ENCODE data around the gene CXXC5.

Gene CXXC5

DNA sequence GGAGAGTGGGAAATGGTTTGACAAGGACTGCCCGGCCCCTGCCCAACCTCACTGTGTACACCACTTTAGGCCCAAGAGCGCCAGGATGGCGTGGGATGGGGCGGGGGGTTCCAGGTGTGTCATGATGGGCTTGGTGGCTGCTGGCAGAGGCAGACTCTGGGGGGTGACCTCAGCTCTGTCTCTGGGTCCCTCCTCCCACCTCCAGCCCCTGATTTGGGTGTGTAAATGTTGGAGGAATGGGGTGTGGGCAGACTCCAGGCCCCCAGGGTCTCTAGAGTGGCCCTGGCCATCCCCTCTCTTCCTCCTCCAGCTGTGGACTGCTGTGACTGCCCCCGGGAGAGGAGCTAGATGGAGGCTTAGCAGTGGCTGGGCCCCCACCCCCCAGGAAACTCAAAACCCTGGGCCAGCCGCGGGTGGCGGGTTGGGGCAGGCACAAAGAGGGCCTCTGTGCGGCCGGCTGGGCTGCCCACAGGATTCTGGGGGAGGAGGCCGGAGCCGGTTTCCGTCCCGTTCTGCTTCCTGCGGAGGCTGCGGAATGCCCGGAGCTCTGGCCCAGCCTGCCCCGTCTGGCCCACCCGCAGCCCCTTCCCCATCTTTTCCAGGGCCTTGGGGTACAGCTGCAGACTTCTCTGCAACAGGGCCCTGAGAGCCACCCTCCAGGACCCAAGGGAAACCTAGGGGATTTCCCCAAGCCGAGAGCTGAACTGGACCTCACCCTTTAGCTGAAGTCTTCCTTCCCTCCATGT lies 23.1 kb downstream of the CXXC5 start:
- H3K27ac ChIP-seq (ENCODE audit: low read length), result peak overlapping the region; percentile 94

DNA sequence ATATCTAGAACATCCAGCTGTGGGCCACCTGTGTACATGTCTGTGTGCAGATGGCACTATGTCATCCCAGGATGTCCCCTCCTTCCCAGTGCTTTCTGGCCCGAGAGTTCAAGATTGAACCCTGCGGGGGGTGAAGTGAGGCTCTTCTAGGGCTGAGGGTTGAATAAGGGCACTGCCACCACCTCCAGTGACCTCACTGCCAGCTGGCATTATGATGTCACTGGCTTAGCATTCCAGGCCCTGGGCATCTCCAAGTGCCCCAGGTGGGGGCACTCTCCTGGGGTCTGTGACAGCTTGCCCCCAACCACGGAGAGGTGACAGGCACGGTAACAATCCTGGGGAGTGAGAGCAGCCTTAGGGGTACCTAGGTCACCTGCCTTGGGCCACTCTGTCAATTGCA lies 27.1 kb downstream of the CXXC5 start:
- Histone ChIP-seq H3K36me3 (ENCODE audit: insufficient read depth, low read length) (peaks cover 8% of the 10 kb centered on the region), H4K20me1 (ENCODE audit: insufficient read depth, low read length) (peaks cover 28% of the 10 kb centered on the region), H3K4me3 (ENCODE audit: low read depth in 1 of 2, low read length in 2 of 2) (no peak overlapping the region), H3K27me3 (ENCODE audit: insufficient read depth, low read length, poor library complexity) (no peaks in the 10 kb centered on the region), H3K9ac (ENCODE audit: low read depth, low read length) (no peak overlapping the region), H2AFZ (ENCODE audit: low read depth, low read length) (no peak overlapping the region), H3K4me1 (ENCODE audit: insufficient read depth, low read length) (peaks cover 31% of the 10 kb centered on the region), H3K79me2 (ENCODE audit: insufficient read depth, low read length) (peaks cover 87% of the 10 kb centered on the region), H3K4me2 (ENCODE audit: insufficient read depth, low read length) (no peak overlapping the region), H3K9me3 (ENCODE audit: insufficient read depth, low read length, severe bottlenecking) (no peaks in the 10 kb centered on the region), H3K27ac (ENCODE audit: low read length) (peak overlapping the region; percentile 54)
- no peak for ATAC-seq (ENCODE audit: insufficient read depth, low read depth)
- no peak for DNase-seq
- TF ChIP-seq EZH2 (IDR thresholded peaks at IDR 0.05; ENCODE audit: borderline replicate concordance, low read depth, low read length, severe bottlenecking), result no peak
- TF ChIP-seq, protein P1, sequence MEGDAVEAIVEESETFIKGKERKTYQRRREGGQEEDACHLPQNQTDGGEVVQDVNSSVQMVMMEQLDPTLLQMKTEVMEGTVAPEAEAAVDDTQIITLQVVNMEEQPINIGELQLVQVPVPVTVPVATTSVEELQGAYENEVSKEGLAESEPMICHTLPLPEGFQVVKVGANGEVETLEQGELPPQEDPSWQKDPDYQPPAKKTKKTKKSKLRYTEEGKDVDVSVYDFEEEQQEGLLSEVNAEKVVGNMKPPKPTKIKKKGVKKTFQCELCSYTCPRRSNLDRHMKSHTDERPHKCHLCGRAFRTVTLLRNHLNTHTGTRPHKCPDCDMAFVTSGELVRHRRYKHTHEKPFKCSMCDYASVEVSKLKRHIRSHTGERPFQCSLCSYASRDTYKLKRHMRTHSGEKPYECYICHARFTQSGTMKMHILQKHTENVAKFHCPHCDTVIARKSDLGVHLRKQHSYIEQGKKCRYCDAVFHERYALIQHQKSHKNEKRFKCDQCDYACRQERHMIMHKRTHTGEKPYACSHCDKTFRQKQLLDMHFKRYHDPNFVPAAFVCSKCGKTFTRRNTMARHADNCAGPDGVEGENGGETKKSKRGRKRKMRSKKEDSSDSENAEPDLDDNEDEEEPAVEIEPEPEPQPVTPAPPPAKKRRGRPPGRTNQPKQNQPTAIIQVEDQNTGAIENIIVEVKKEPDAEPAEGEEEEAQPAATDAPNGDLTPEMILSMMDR (IDR thresholded peaks at IDR 0.05; ENCODE audit: borderline replicate concordance, extremely low read depth, low read length, poor library complexity, severe bottlenecking), result no peak

More for the DNA sequence above, 23.1 kb downstream of the CXXC5 start:
- H3K4me1 ChIP-seq (ENCODE audit: insufficient read depth, low read length), result peaks cover 70% of the 10 kb centered on the region
- no peak for TF ChIP-seq EZH2 (IDR thresholded peaks at IDR 0.05; ENCODE audit: borderline replicate concordance, low read depth, low read length, severe bottlenecking)
- TF ChIP-seq, protein P1 (IDR thresholded peaks at IDR 0.05; ENCODE audit: borderline replicate concordance, extremely low read depth, low read length, poor library complexity, severe bottlenecking), result no peak
- H3K36me3 ChIP-seq (ENCODE audit: insufficient read depth, low read length), result no peaks in the 10 kb centered on the region
- H2AFZ ChIP-seq (ENCODE audit: low read depth, low read length), result no peak overlapping the region
- H3K4me3 ChIP-seq (ENCODE audit: low read depth in 1 of 2, low read length in 2 of 2), result peak overlapping the region in 1 of 2 experiments; percentile 15; a peak in 1 of 4 replicates
- no peak for ATAC-seq (ENCODE audit: insufficient read depth, low read depth)
- peaks cover 87% of the 10 kb centered on the region for H3K79me2 ChIP-seq (ENCODE audit: insufficient read depth, low read length)
- H3K9ac ChIP-seq (ENCODE audit: low read depth, low read length), result peak overlapping the region; percentile 61
- peak overlapping the region; percentile 69 for H3K4me2 ChIP-seq (ENCODE audit: insufficient read depth, low read length)
- no peaks in the 10 kb centered on the region for H3K27me3 ChIP-seq (ENCODE audit: insufficient read depth, low read length, poor library complexity)
- peak; percentile 40 for DNase-seq
- peaks cover 21% of the 10 kb centered on the region for H4K20me1 ChIP-seq (ENCODE audit: insufficient read depth, low read length)
- H3K9me3 ChIP-seq (ENCODE audit: insufficient read depth, low read length, severe bottlenecking), result no peaks in the 10 kb centered on the region

DNA sequence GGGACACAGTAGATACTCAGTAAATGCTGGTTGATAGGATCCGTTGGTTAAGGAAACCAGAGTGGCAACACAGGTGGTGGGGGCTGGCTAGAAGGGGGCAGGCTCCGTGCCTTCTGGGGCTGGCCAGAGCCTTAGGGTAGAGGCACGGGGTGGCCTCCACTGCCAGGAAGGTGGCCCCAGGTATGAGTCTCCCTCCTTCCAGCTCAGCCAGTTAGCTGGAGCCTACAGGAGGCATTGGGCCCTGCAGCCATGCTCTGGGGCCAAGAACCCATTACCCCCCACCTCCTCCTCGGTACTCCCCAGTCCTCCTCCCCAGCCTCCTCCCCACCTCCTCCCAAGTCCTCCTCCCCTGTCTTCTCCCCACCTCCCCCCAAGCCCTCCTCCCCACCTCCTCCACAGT lies 27.7 kb downstream of the CXXC5 start:
- no peak overlapping the region for H3K9ac ChIP-seq (ENCODE audit: low read depth, low read length)
- peak overlapping the region; percentile 54 for H3K27ac ChIP-seq (ENCODE audit: low read length)
- no peak for DNase-seq
- no peaks in the 10 kb centered on the region for H3K27me3 ChIP-seq (ENCODE audit: insufficient read depth, low read length, poor library complexity)
- ATAC-seq (ENCODE audit: insufficient read depth, low read depth), result no peak
- H3K79me2 ChIP-seq (ENCODE audit: insufficient read depth, low read length), result peaks cover 86% of the 10 kb centered on the region
- TF ChIP-seq, protein P1 (IDR thresholded peaks at IDR 0.05; ENCODE audit: borderline replicate concordance, extremely low read depth, low read length, poor library complexity, severe bottlenecking), result no peak
- no peak for TF ChIP-seq EZH2 (IDR thresholded peaks at IDR 0.05; ENCODE audit: borderline replicate concordance, low read depth, low read length, severe bottlenecking)
- H3K4me2 ChIP-seq (ENCODE audit: insufficient read depth, low read length), result no peak overlapping the region
- no peak overlapping the region for H2AFZ ChIP-seq (ENCODE audit: low read depth, low read length)
- H3K9me3 ChIP-seq (ENCODE audit: insufficient read depth, low read length, severe bottlenecking), result no peaks in the 10 kb centered on the region
- H3K4me1 ChIP-seq (ENCODE audit: insufficient read depth, low read length), result peaks cover 25% of the 10 kb centered on the region
- peaks cover 33% of the 10 kb centered on the region for H4K20me1 ChIP-seq (ENCODE audit: insufficient read depth, low read length)
- peaks cover 14% of the 10 kb centered on the region for H3K36me3 ChIP-seq (ENCODE audit: insufficient read depth, low read length)
- no peak overlapping the region for H3K4me3 ChIP-seq (ENCODE audit: low read depth in 1 of 2, low read length in 2 of 2)

Measured in DND-41 (cell line).